Adipocyte (in vitro differentiated cells): ENCODE results near the gene GMDS.
A peak's percentile ranks its signal among the peaks of the same experiment; 100 is the strongest.
"Not testable (repeated sequence)": the region's sequence is repeated elsewhere in the genome, so short reads cannot be mapped to it uniquely, and the experiment has no call there.

Experiments
- DNase-seq: peaks from one replicate; pipeline ENCODE4 v3.0.0-alpha.2; 2015; ENCODE audit warnings: low read depth
- H3K27me3 ChIP-seq: replicated peaks from 2 replicates; pipeline ENCODE4 v1.7.0; 2013; ENCODE audit warnings: mild to moderate bottlenecking, low read length, moderate library complexity; ENCODE audit not compliant: control insufficient read depth, insufficient read depth
- H3K36me3 ChIP-seq: 2 replicates; pipeline ENCODE4 v1.7.0; 2013; ENCODE audit warnings: low read length, mild to moderate bottlenecking, moderate library complexity; ENCODE audit not compliant: control insufficient read depth, insufficient read depth, severe bottlenecking
- H3K4me1 ChIP-seq: 2 replicates; pipeline ENCODE4 v1.7.0; 2013; ENCODE audit warnings: mild to moderate bottlenecking, low read length, moderate library complexity; ENCODE audit not compliant: control insufficient read depth, insufficient read depth
- H3K4me3 ChIP-seq: 2 replicates; pipeline ENCODE4 v1.7.0; 2013; ENCODE audit warnings: mild to moderate bottlenecking, low read length, moderate library complexity
- H3K9ac ChIP-seq: 2 replicates; pipeline ENCODE4 v1.7.0; 2013; ENCODE audit warnings: mild to moderate bottlenecking, low read length, moderate library complexity
- H3K9me3 ChIP-seq: 2 replicates; pipeline ENCODE4 v1.7.0; 2013; ENCODE audit warnings: mild to moderate bottlenecking, low read length, moderate library complexity; ENCODE audit not compliant: control insufficient read depth

The GMDS gene

DNA sequence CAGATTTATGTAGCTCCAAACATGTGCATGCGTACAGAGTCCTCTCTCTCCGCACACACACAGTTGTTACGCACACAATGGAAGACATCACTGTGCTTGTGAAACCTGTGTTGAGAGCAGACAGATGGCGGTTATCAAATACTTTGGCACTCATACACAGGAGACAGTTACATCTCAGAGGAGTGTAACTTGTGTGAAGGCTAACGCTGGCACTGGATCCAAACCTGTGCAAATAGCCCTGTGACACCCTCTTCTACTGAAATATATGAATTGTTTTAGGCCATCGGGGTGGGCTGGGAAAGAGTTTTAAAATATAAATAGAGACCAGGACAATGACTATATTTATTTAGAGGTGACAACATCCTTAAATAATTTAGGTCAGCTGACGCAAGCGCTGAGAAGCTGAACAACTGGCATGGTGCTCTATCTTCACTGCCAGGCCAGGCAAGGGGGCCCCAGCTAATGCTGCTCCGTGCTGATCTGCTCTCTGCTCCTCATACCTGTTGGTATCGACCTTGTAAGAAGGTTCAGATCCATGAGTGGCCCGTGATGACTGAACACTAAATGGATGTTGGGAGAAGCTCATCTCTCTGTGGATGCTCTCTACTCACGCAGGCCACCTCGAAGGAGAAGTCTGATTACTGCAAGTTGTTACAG is 566.2 kb downstream of the GMDS start:
- H3K36me3 ChIP-seq = no peaks in the 10 kb centered on the region
- no peak for DNase-seq
- H3K9ac ChIP-seq = no peak overlapping the region

DNA sequence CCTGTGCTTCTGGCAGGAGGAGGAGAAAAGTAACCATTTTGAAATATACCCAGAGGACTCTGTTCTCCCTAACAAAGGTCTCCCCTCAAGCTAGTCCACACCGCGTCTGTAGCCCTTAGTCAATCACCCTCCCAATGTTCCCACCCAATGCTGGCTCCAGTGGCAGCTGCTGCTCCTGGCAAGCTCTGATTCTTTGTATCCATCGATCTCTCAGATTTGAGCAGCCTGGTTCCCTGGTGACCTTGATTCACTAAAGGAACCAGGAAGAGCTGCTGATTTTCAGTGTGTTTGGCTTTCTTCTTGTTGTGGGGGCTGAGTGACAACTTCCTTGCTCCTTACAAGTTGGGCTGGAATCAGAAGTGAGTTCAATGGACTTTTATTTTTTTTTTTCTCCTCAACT is 567.2 kb downstream of the GMDS start:
- DNase-seq = no peak
- peaks cover 9% of the 10 kb centered on the region for H3K4me1 ChIP-seq
- H3K27me3 ChIP-seq = no peaks in the 10 kb centered on the region
- H3K4me3 ChIP-seq = no peak overlapping the region
- no peaks in the 10 kb centered on the region for H3K9me3 ChIP-seq
- no peaks in the 10 kb centered on the region for H3K36me3 ChIP-seq
- no peak overlapping the region for H3K9ac ChIP-seq

More for the DNA sequence above, 566.2 kb downstream of the GMDS start:
- Histone ChIP-seq H3K4me1 (peaks cover 4% of the 10 kb centered on the region), H3K27me3 (no peaks in the 10 kb centered on the region), H3K4me3 (no peak overlapping the region), H3K9me3 (no peaks in the 10 kb centered on the region)

DNA sequence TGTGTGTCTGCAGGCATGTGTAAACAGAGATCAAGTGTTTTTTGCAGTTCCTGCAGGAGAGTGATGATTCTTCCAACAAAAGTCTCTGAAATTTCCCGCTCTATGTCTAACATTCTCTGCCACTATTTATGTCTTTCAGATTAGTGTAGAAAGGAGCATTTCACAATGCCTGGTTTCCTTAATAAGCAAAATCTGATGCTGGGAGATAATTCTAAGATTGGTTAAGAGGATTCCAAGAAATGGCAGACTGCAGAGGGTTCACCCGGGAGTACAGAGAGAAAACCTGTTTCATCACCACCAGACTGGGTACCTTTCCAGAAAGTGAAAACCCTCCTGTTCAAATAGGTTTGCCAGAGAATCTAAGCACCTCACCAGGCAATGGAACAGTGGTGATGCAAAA is 573.0 kb downstream of the GMDS start:
- DNase-seq = peak; percentile 80
- H3K36me3 ChIP-seq = no peaks in the 10 kb centered on the region
- no peaks in the 10 kb centered on the region for H3K9me3 ChIP-seq
- no peak overlapping the region for H3K4me3 ChIP-seq
- no peaks in the 10 kb centered on the region for H3K27me3 ChIP-seq
- H3K4me1 ChIP-seq = peaks cover 18% of the 10 kb centered on the region
- H3K9ac ChIP-seq = no peak overlapping the region

DNA sequence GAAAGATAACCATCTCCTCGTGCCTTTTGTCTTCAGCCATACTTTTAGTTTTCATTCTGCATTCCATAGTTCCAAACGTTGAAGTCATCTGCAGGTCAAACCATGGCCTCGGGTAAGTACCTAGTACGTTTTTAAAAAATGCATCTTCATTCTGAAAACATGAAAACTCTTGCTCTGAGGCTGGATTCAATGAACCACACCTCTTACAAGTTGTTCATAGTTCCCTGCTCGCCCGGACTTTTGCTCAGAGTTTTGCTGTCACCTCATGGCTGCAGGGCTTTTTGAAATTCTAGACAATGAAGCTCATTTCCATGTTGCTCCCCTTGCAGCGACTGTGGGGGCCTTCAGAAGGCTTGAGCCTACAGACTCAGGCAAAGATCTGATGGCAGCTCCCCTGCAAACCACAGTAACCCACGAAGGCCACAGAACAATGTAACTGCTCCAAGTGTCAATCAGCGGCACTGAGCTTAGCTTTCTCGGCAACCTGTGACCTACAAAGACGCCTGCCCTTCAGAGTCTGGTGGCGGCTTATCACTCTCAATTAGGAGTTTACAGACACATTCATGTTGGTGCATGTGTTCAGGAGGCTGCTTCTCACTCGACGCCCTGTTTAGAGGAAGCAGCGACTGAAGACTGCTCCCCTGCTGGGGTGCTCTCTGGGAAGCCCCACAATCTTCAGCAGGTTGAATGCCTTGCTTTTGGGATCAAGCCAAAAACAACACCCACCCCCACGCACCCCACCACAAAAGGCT is 574.5 kb downstream of the GMDS start:
- peak; percentile 81 for DNase-seq

DNA sequence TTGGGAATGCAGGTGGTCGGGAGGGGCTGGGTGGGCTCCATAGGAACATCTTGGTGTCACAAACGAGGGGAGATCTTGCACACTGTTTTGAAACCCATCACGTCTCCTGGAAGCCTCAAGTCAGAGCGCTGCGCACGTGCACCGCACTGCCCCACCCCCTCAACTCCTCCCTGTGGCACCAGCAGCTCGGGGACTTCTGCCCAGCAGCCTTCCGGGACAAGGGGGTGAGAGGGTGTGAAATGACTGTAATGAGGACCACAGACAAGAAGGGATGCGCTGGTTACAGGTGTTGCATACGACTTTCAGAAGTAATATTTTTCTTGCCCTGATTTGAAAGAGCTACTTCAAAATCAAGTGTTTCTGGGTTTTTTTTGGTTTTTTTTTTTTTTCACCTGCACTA is 575.4 kb downstream of the GMDS start:
- Histone ChIP-seq H3K36me3 (no peaks in the 10 kb centered on the region), H3K9ac (no peak overlapping the region), H3K4me3 (no peak overlapping the region), H3K4me1 (peaks cover 18% of the 10 kb centered on the region), H3K9me3 (no peaks in the 10 kb centered on the region), H3K27me3 (no peaks in the 10 kb centered on the region)
- DNase-seq = no peak

More for the DNA sequence above, 574.5 kb downstream of the GMDS start:
- Histone ChIP-seq H3K9ac (no peak overlapping the region), H3K27me3 (no peaks in the 10 kb centered on the region), H3K4me3 (no peak overlapping the region), H3K4me1 (peaks cover 18% of the 10 kb centered on the region), H3K9me3 (no peaks in the 10 kb centered on the region), H3K36me3 (no peaks in the 10 kb centered on the region)

DNA sequence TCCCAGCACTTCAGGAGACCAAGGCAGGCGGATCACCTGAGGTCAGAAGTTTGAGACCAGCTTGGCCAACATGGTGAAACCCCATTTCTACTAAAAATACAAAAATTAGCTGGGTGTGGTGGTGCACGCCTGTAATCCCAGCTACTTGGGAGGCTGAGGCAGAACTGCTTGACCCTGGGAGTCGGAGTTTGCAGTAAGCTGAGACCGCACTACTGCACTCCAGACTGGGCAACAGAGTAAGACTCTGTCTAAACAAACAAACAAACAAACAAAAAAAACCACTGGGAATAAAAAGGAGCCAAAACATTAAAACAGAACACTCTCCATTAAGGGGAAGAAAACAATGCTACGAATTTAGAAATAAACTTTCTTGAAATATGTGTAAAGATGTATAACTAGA is 576.9 kb downstream of the GMDS start:
- not testable (repeated sequence) for H3K27me3 ChIP-seq, H3K9ac ChIP-seq, H3K9me3 ChIP-seq, H3K36me3 ChIP-seq, DNase-seq, H3K4me3 ChIP-seq
- H3K4me1 ChIP-seq = peaks cover 15% of the 10 kb centered on the region

DNA sequence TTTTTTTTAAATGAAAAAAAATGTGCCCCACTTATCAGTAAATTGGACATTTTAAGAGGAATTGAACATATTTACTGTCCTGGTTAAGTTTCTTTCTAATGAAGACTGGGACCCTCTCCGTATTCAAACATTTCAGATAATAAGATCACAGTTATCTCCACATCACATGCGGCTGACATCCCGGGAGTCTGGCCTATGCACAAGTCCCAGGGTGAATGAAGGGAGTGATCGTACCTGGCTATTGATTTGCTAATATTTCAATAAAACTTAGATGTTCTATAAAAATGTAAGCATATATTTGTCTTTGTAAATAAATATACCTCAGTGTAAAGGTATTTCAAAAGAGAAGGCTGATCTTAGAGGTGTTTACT is 577.6 kb downstream of the GMDS start:
- H3K9ac ChIP-seq = no peak overlapping the region
- H3K4me1 ChIP-seq = peaks cover 8% of the 10 kb centered on the region
- H3K4me3 ChIP-seq = no peak overlapping the region
- no peaks in the 10 kb centered on the region for H3K27me3 ChIP-seq
- DNase-seq = no peak
- no peaks in the 10 kb centered on the region for H3K9me3 ChIP-seq
- H3K36me3 ChIP-seq = no peaks in the 10 kb centered on the region

DNA sequence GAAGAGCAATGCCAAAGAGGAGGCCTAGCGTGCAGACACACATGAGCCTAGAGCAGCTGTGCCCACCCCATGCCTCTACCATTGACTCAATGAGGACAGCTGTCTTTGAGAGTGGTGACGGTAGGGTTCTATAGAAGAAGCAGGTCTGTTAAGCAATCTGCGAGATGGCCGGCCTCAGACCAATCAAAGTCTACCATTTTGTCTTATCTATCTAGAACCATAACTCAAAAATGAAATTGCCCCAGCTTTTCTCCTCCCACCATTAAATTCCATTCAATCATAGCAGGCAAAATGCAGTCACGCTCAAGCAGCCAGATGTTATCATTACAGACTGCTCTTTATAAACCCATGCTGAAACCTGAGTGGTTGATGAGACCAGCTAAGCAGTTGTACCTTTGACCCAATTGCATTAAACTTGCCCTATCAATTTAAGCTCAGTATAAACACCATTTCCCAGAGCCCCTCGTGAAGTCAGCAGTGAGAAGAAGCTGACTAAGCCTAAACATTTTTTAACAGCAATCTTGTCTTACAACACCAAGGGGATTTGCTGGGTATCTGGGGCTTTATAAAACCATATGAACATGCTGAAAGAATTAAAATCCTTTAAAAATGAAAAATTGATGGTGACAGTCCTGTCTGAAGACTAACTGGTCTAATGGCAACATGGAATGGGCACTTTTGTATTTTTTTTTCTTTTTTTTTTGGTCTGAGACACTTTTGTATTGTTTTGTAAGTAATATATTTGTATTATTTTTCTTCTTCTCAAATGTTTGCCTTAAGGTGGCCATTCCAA is 578.2 kb downstream of the GMDS start:
- peak; percentile 95 for DNase-seq
- Histone ChIP-seq H3K4me1 (peaks cover 7% of the 10 kb centered on the region), H3K9me3 (no peaks in the 10 kb centered on the region), H3K36me3 (no peaks in the 10 kb centered on the region), H3K9ac (no peak overlapping the region), H3K27me3 (no peaks in the 10 kb centered on the region), H3K4me3 (no peak overlapping the region)

DNA sequence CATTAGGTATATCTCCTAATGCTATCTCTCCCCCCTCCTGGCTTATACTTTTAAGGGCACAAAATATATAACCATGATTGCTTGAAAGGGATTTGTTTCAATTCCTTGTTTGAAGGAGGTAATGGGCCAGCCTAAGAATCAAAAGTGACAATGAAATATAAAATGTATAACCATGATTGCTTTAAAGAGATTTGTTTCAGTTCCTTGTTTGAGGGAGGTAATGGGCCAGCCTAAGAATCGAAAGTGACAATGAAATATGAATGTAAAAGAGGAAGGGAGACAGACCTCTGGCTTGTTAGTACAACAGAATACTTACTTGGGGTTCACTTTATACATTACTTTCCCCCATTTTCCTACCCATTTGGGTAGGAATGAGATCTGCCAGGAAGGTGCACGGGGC is 580.2 kb downstream of the GMDS start:
- Histone ChIP-seq H3K9ac (no peak overlapping the region), H3K4me3 (no peak overlapping the region), H3K9me3 (no peaks in the 10 kb centered on the region), H3K27me3 (no peaks in the 10 kb centered on the region), H3K36me3 (no peaks in the 10 kb centered on the region), H3K4me1 (peaks cover 4% of the 10 kb centered on the region)
- no peak for DNase-seq

DNA sequence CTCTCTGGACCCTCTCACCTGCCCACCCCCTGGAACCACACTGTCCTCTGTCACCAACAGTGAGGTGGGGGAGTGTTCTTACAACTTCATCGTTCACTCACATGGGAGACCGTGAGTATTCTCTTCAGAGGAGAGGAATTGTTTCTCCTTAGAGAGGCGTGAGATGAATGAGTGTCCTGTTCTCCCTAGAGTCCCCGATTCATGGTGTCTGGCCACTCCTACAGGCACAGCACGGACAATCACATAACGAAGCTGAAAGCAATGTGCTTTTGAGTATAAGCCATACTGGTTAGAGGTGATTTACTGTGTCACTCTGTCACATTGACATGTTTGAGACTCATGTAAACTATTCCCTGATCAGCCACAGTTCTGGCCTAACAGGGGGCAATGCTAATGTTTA is 581.1 kb downstream of the GMDS start:
- H3K9ac ChIP-seq = no peak overlapping the region
- DNase-seq = no peak
- no peaks in the 10 kb centered on the region for H3K36me3 ChIP-seq
- H3K4me1 ChIP-seq = peaks cover 4% of the 10 kb centered on the region
- H3K9me3 ChIP-seq = no peaks in the 10 kb centered on the region
- H3K4me3 ChIP-seq = no peak overlapping the region
- no peaks in the 10 kb centered on the region for H3K27me3 ChIP-seq

DNA sequence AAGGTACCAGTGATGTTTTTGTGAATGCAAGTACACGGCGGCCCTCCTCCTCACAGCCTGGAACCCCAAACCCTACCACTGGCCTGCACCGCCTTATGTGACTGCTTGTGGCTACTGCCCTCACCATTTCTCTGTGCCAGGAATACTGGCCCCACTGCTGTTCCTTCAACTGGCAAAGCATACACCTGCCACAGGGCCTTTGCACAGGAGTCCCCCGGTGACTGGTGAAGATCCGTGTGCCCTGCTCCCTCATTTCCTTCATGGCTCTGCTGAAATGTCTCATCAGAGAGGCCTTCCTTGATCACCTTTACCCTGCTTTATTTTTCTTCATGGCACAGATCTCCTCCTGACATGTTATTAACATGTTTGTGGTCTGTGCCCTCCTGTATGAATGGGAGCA is 581.9 kb downstream of the GMDS start:
- no peak overlapping the region for H3K4me3 ChIP-seq
- no peak for DNase-seq

More for the DNA sequence above, 581.9 kb downstream of the GMDS start:
- Histone ChIP-seq H3K9ac (no peak overlapping the region), H3K4me1 (peaks cover 9% of the 10 kb centered on the region), H3K9me3 (no peaks in the 10 kb centered on the region), H3K27me3 (no peaks in the 10 kb centered on the region), H3K36me3 (no peaks in the 10 kb centered on the region)
